OCI-LY3 (cell line): ENCODE measurements around the gene RASEF.

Source experiments
- H2AFZ ChIP-seq: fragments of 200-600, 300-600 bp; shearing (Covaris generic); 2 replicates; pipeline ENCODE4 v1.6.0; 2014; ENCODE audit warnings: antibody characterized with exemption, low read depth, low read length
- H3K27ac ChIP-seq: fragments of 200-600, 300-600 bp; sonication (generic); 2 replicates; pipeline ENCODE4 v1.5.1; 2014; ENCODE audit warnings: mild to moderate bottlenecking, low read length, moderate library complexity, mixed read lengths
- H3K27me3 ChIP-seq: fragments of 200-600, 300-600 bp; sonication (generic); 2 replicates; pipeline ENCODE4 v1.6.1; 2014; ENCODE audit warnings: low read depth, low read length, mixed read lengths
- H3K36me3 ChIP-seq: fragments of 200-600, 300-600 bp; sonication (generic); replicated peaks from 2 replicates; pipeline ENCODE3; 2014; ENCODE audit warnings: low read depth, low read length, mixed read lengths
- H3K4me1 ChIP-seq: fragments of 300-600, 200-600 bp; sonication (generic); 2 replicates; pipeline ENCODE4 v1.6.1; 2014; ENCODE audit warnings: low read length, mixed read lengths
- H3K4me2 ChIP-seq: fragments of 200-600, 300-600 bp; sonication (generic); 2 replicates; pipeline ENCODE4 v1.6.1; 2014; ENCODE audit warnings: low read length, mixed read lengths
- H3K4me3 ChIP-seq: fragments of 300-600, 200-600 bp; sonication (generic); 2 replicates; pipeline ENCODE4 v1.5.1; 2014; ENCODE audit warnings: antibody characterized with exemption, mild to moderate bottlenecking, low read length, moderate library complexity
- H3K79me2 ChIP-seq: fragments of 300-600, 200-600 bp; shearing (Covaris generic); 2 replicates; pipeline ENCODE4 v1.6.1; 2014; ENCODE audit warnings: mild to moderate bottlenecking, low read length, mixed read lengths
- H3K9ac ChIP-seq: fragments of 300-600, 200-600 bp; shearing (Covaris generic); 2 replicates; pipeline ENCODE4 v1.6.0; 2014; ENCODE audit warnings: mild to moderate bottlenecking, low read length, moderate library complexity
- H3K9me3 ChIP-seq: fragments of 200-600, 300-600 bp; shearing (Covaris generic); 2 replicates; pipeline ENCODE4 v1.6.1; 2014; ENCODE audit warnings: low read length, mixed read lengths; ENCODE audit not compliant: insufficient read depth
- H4K20me1 ChIP-seq: fragments of 200-600, 300-600 bp; sonication (generic); 2 replicates; pipeline ENCODE4 v1.6.1; 2016; ENCODE audit warnings: low read length, mixed read lengths; ENCODE audit not compliant: insufficient read depth
- CTCF ChIP-seq: fragments of 200-600, 300-600 bp; sonication (generic); IDR thresholded peaks from 2 replicates; pipeline ENCODE4 v1.5.1; 2014; ENCODE audit warnings: antibody characterized with exemption, low read length, low read depth
- EZH2phosphoT487 ChIP-seq: fragments of 200-600 bp; shearing (Covaris generic); IDR thresholded peaks from 2 replicates; pipeline ENCODE4 v1.6.1; 2018; ENCODE audit warnings: antibody characterized with exemption, mixed run types, low read depth

RASEF gene

GRCh38 chr9:83069651-83070050 is 6.7 kb upstream of the RASEF start:
- Histone ChIP-seq H3K9me3 (no peaks in the 10 kb centered on the region), H2AFZ (no peak overlapping the region), H3K36me3 (no peaks in the 10 kb centered on the region), H4K20me1 (no peaks in the 10 kb centered on the region), H3K79me2 (no peaks in the 10 kb centered on the region), H3K4me2 (no peak overlapping the region), H3K4me3 (no peak overlapping the region), H3K4me1 (no peaks in the 10 kb centered on the region), H3K27me3 (no peaks in the 10 kb centered on the region), H3K27ac (no peak overlapping the region), H3K9ac (no peak overlapping the region)
- no peak for TF ChIP-seq CTCF
- no peak for TF ChIP-seq EZH2phosphoT487

- H3K27me3 ChIP-seq = no peaks in the 10 kb centered on the region
Measured at GRCh38 chr9:83068414-83068813, 5.5 kb upstream of the RASEF start.

GRCh38 chr9:83067579-83067978 is 4.6 kb upstream of the RASEF start:
- Histone ChIP-seq H2AFZ (no peak overlapping the region), H3K4me1 (no peaks in the 10 kb centered on the region), H3K9me3 (no peaks in the 10 kb centered on the region), H4K20me1 (no peaks in the 10 kb centered on the region), H3K4me3 (no peak overlapping the region), H3K79me2 (no peaks in the 10 kb centered on the region), H3K4me2 (no peak overlapping the region), H3K9ac (no peak overlapping the region), H3K27ac (no peak overlapping the region), H3K27me3 (no peaks in the 10 kb centered on the region), H3K36me3 (no peaks in the 10 kb centered on the region)
- no peak for TF ChIP-seq CTCF
- TF ChIP-seq EZH2phosphoT487 = no peak

More at GRCh38 chr9:83068414-83068813, 5.5 kb upstream of the RASEF start:
- Histone ChIP-seq H3K27ac (no peak overlapping the region), H3K4me3 (no peak overlapping the region), H3K36me3 (no peaks in the 10 kb centered on the region), H2AFZ (no peak overlapping the region), H3K4me2 (no peak overlapping the region), H3K4me1 (no peaks in the 10 kb centered on the region), H3K9me3 (no peaks in the 10 kb centered on the region), H4K20me1 (no peaks in the 10 kb centered on the region), H3K79me2 (no peaks in the 10 kb centered on the region), H3K9ac (no peak overlapping the region)
- TF ChIP-seq EZH2phosphoT487 (no peak), CTCF (no peak)

- Histone ChIP-seq H3K4me2 (no peak overlapping the region), H2AFZ (0 out of 2 replicates have a peak overlapping the region, but pooled peaks have one; percentile 58)
Measured at GRCh38 chr9:83066771-83067170, 3.8 kb upstream of the RASEF start.

More at GRCh38 chr9:83066771-83067170, 3.8 kb upstream of the RASEF start:
- Histone ChIP-seq H3K9me3 (no peaks in the 10 kb centered on the region), H3K27me3 (no peaks in the 10 kb centered on the region), H3K9ac (no peak overlapping the region), H3K4me3 (no peak overlapping the region), H3K27ac (no peak overlapping the region), H3K4me1 (no peaks in the 10 kb centered on the region), H3K79me2 (no peaks in the 10 kb centered on the region), H4K20me1 (no peaks in the 10 kb centered on the region), H3K36me3 (no peaks in the 10 kb centered on the region)
- no peak for TF ChIP-seq CTCF
- TF ChIP-seq EZH2phosphoT487 = no peak
